ENCODE data around the gene MYO5A. TPM values are rescaled to one million over a fixed set of nuclear protein-coding genes. Genes with fewer than 3 reads are reported as not detected.

Gene MYO5A
- total RNA-seq, 4 donors from 2014 or later, result 22.0 to 37.4 (median 33.2) TPM

- intact Hi-C loops (cut with DNase I), result no loop called here
- no peak overlapping the region for H3K4me3 ChIP-seq
- H3K36me3 ChIP-seq, result peaks cover 0 to 2% (median 0%) of the 10 kb centered on the region in 4 donors
- H3K4me1 ChIP-seq, result no peaks in the 10 kb centered on the region
- TF ChIP-seq, protein P1, sequence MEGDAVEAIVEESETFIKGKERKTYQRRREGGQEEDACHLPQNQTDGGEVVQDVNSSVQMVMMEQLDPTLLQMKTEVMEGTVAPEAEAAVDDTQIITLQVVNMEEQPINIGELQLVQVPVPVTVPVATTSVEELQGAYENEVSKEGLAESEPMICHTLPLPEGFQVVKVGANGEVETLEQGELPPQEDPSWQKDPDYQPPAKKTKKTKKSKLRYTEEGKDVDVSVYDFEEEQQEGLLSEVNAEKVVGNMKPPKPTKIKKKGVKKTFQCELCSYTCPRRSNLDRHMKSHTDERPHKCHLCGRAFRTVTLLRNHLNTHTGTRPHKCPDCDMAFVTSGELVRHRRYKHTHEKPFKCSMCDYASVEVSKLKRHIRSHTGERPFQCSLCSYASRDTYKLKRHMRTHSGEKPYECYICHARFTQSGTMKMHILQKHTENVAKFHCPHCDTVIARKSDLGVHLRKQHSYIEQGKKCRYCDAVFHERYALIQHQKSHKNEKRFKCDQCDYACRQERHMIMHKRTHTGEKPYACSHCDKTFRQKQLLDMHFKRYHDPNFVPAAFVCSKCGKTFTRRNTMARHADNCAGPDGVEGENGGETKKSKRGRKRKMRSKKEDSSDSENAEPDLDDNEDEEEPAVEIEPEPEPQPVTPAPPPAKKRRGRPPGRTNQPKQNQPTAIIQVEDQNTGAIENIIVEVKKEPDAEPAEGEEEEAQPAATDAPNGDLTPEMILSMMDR (IDR thresholded peaks at IDR 0.05), result no peak
- no peak for TF ChIP-seq POLR2AphosphoS5 (IDR thresholded peaks at IDR 0.05)
- no peak for TF ChIP-seq EP300 (IDR thresholded peaks at IDR 0.05)
- no peak for TF ChIP-seq POLR2A (IDR thresholded peaks at IDR 0.05; ENCODE audit: low read depth)
- H3K9me3 ChIP-seq, result no peaks in the 10 kb centered on the region
- H3K27me3 ChIP-seq, result no peaks in the 10 kb centered on the region
- DNase-seq (ENCODE audit: extremely low spot score), result no peak
- no peak overlapping the region for H3K27ac ChIP-seq (replicated peaks in 1 of 4)
Observed at GRCh38 chr15:52498706-52499105, 30.0 kb downstream of the MYO5A start.

DNA sequence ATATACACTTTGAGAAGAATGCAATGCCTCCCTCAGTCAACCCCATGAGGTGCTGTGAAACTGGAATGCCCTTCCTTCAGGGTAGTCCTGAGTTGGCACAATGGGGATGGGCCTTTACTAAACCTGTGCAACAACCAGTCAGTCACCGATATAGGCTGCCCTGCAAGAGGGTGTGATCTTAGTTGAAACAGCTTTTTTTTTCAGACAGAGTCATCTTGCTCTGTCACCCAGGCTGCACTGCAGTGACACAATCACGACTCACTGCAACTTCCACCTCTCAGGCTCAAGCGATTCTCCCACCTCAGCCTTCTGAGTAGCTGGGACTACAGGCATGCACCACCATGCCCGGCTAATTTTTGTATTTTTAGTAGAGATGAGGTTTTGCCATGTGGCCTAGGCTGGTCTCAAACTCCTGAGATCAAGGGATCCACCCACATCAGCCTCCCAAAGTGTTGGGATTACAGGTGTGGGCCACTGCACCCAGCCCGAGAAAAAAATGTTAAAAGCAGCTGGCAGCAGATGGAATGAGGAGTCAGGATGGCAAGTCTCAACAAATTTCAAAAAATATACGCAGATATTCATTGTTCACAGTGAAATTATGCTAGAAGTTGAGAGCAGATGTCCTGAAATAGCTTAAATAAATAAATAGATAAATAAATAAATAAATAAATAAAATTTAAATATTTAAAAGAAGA lies 31.8 kb downstream of the MYO5A start:
- DNase-seq (ENCODE audit: extremely low spot score), result no peak
- Histone ChIP-seq H3K9me3 (no peaks in the 10 kb centered on the region), H3K27me3 (no peaks in the 10 kb centered on the region), H3K4me1 (peaks cover 0 to 4% (median 2%) of the 10 kb centered on the region in 4 donors), H3K4me3 (no peak overlapping the region), H3K36me3 (peaks cover 0 to 2% (median 0%) of the 10 kb centered on the region in 4 donors), H3K27ac (replicated peaks in 1 of 4) (no peak overlapping the region)
- intact Hi-C loops (cut with DNase I), result no loop called here
- 96% methylated on average over 6 of the region's 6 CpGs for WGBS
- TF ChIP-seq POLR2A (IDR thresholded peaks at IDR 0.05; ENCODE audit: low read depth), result no peak
- no peak for TF ChIP-seq EP300 (IDR thresholded peaks at IDR 0.05)
- TF ChIP-seq, protein P1 (IDR thresholded peaks at IDR 0.05), result no peak
- no peak for TF ChIP-seq POLR2AphosphoS5 (IDR thresholded peaks at IDR 0.05)

GRCh38 chr15:52496175-52496574 lies 32.5 kb downstream of the MYO5A start:
- no peak for TF ChIP-seq POLR2A (IDR thresholded peaks at IDR 0.05; ENCODE audit: low read depth)
- H3K4me1 ChIP-seq, result peaks cover 4 to 12% (median 6%) of the 10 kb centered on the region in 4 donors
- H3K9me3 ChIP-seq, result no peaks in the 10 kb centered on the region
- H3K36me3 ChIP-seq, result peaks cover 0 to 2% (median 0%) of the 10 kb centered on the region in 4 donors
- intact Hi-C loops (cut with DNase I), result no loop called here
- WGBS, result 59% methylated on average over 4 of the region's 4 CpGs
- H3K27me3 ChIP-seq, result no peaks in the 10 kb centered on the region
- H3K27ac ChIP-seq (replicated peaks in 1 of 4), result no peak overlapping the region
- no peak for DNase-seq (ENCODE audit: extremely low spot score)
- no peak overlapping the region for H3K4me3 ChIP-seq

GRCh38 chr15:52495125-52495524 lies 33.6 kb downstream of the MYO5A start:
- Histone ChIP-seq H3K4me3 (no peak overlapping the region), H3K9me3 (no peaks in the 10 kb centered on the region), H3K27ac (replicated peaks in 1 of 4) (no peak overlapping the region), H3K36me3 (no peaks in the 10 kb centered on the region), H3K27me3 (no peaks in the 10 kb centered on the region), H3K4me1 (peaks cover 4 to 12% (median 6%) of the 10 kb centered on the region in 4 donors)
- TF ChIP-seq EP300 (IDR thresholded peaks at IDR 0.05) (no peak), POLR2A (IDR thresholded peaks at IDR 0.05; ENCODE audit: low read depth) (no peak), POLR2AphosphoS5 (IDR thresholded peaks at IDR 0.05) (no peak)
- TF ChIP-seq, protein P1 (IDR thresholded peaks at IDR 0.05), result no peak
- intact Hi-C loops (cut with DNase I), result no loop called here
- DNase-seq (ENCODE audit: extremely low spot score), result no peak

GRCh38 chr15:52493968-52494367 lies 34.7 kb downstream of the MYO5A start:
- WGBS, result 95% methylated on average over 3 of the region's 3 CpGs
- no peaks in the 10 kb centered on the region for H3K9me3 ChIP-seq
- H3K27ac ChIP-seq (replicated peaks in 1 of 4), result no peak overlapping the region
- no peak for DNase-seq (ENCODE audit: extremely low spot score)
- H3K4me3 ChIP-seq, result no peak overlapping the region
- H3K27me3 ChIP-seq, result no peaks in the 10 kb centered on the region
- H3K36me3 ChIP-seq, result no peaks in the 10 kb centered on the region
- TF ChIP-seq, protein P1 (IDR thresholded peaks at IDR 0.05), result no peak
- TF ChIP-seq POLR2AphosphoS5 (IDR thresholded peaks at IDR 0.05), result no peak
- TF ChIP-seq EP300 (IDR thresholded peaks at IDR 0.05), result no peak
- TF ChIP-seq POLR2A (IDR thresholded peaks at IDR 0.05; ENCODE audit: low read depth), result no peak
- H3K4me1 ChIP-seq, result peaks cover 7 to 12% (median 9%) of the 10 kb centered on the region in 4 donors
- intact Hi-C loops (cut with DNase I), result no loop called here
